ENCODE measurements around the gene GNAL. TPM values are rescaled to one million over a fixed set of nuclear protein-coding genes. Genes with fewer than 3 reads are reported as not detected.

Gene GNAL
- total RNA-seq, 1 experiment from 2014 or later: 24.0 TPM

GRCh38 chr18:11839556-11839955 lies 150.5 kb downstream of the GNAL start:
- no peaks in the 10 kb centered on the region for H3K9me3 Mint-ChIP-seq
- H3K4me1 Mint-ChIP-seq: peaks cover 8 to 12% of the 10 kb centered on the region in 2 experiments

More at GRCh38 chr18:11839556-11839955, 150.5 kb downstream of the GNAL start:
- Histone ChIP-seq H2BK12ac (ENCODE audit: insufficient read length, low read depth, low read length) (no peak overlapping the region), H3K4me1 (ENCODE audit: insufficient read depth, low read length) (no peaks in the 10 kb centered on the region; the same call in 1 of the 2 replicates), H2BK15ac (ENCODE audit: low read depth, low read length) (no peak overlapping the region), H3K4me2 (ENCODE audit: insufficient read depth, insufficient read length, low read length) (no peak overlapping the region), H3K9me3 (ENCODE audit: control insufficient read depth, low read depth, low read length) (no peaks in the 10 kb centered on the region), H3K79me2 (ENCODE audit: insufficient read depth, low read length) (no peaks in the 10 kb centered on the region), H3T11ph (ENCODE audit: low read length) (no peak overlapping the region), H4K20me1 (ENCODE audit: control insufficient read depth, insufficient read depth, insufficient read length) (no peaks in the 10 kb centered on the region), H2BK5ac (ENCODE audit: insufficient read length, low read length) (no peak overlapping the region), H2BK20ac (ENCODE audit: low read depth, low read length, poor library complexity, severe bottlenecking) (no peak overlapping the region), H2AK5ac (ENCODE audit: insufficient read length, low read length) (no peak overlapping the region), H3K23ac (ENCODE audit: insufficient read length, low read depth, low read length) (no peak overlapping the region), H3K4ac (ENCODE audit: low read depth, low read length) (no peak overlapping the region), H3K18ac (ENCODE audit: insufficient read length, low read depth, low read length) (no peak overlapping the region), H2AFZ (ENCODE audit: low read length) (no peak overlapping the region), H3K23me2 (ENCODE audit: insufficient read length, low read depth, low read length, poor library complexity, severe bottlenecking) (no peaks in the 10 kb centered on the region), H3K27me3 (ENCODE audit: insufficient read depth, low read length) (no peaks in the 10 kb centered on the region), H3K9ac (ENCODE audit: extremely low read depth, insufficient read length, low read length) (no peak overlapping the region), H3K14ac (ENCODE audit: insufficient read depth, low read length) (no peak overlapping the region), H4K91ac (ENCODE audit: insufficient read length, low read depth, low read length) (no peak overlapping the region), H3K79me1 (ENCODE audit: insufficient read depth, low read depth, low read length, poor library complexity, severe bottlenecking) (no peaks in the 10 kb centered on the region), H3K56ac (ENCODE audit: insufficient read length, low read depth, low read length) (no peak overlapping the region), H2BK120ac (ENCODE audit: low read depth, low read length, poor library complexity, severe bottlenecking) (no peak overlapping the region), H3K27ac (ENCODE audit: insufficient read length, low read depth, low read length) (no peak overlapping the region), H4K8ac (replicated peaks; ENCODE audit: insufficient read length, low read depth, low read length) (no peak overlapping the region), H4K5ac (ENCODE audit: insufficient read length, low read depth, low read length) (no peak overlapping the region)
- H3K27me3 Mint-ChIP-seq (ENCODE audit: low read depth): no peaks in the 10 kb centered on the region
- H3K4me3 Mint-ChIP-seq: no peak overlapping the region
- TF ChIP-seq, protein P1, sequence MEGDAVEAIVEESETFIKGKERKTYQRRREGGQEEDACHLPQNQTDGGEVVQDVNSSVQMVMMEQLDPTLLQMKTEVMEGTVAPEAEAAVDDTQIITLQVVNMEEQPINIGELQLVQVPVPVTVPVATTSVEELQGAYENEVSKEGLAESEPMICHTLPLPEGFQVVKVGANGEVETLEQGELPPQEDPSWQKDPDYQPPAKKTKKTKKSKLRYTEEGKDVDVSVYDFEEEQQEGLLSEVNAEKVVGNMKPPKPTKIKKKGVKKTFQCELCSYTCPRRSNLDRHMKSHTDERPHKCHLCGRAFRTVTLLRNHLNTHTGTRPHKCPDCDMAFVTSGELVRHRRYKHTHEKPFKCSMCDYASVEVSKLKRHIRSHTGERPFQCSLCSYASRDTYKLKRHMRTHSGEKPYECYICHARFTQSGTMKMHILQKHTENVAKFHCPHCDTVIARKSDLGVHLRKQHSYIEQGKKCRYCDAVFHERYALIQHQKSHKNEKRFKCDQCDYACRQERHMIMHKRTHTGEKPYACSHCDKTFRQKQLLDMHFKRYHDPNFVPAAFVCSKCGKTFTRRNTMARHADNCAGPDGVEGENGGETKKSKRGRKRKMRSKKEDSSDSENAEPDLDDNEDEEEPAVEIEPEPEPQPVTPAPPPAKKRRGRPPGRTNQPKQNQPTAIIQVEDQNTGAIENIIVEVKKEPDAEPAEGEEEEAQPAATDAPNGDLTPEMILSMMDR (conservative IDR thresholded peaks at IDR 0.05): no peak
- WGBS (ENCODE audit: extremely low coverage, insufficient read length, low lambda C conversion rate): no CpG with 5 or more reads among the region's 6 CpGs
- no peak overlapping the region for H3K27ac Mint-ChIP-seq
- no peaks in the 10 kb centered on the region for H3K36me3 Mint-ChIP-seq (ENCODE audit: insufficient read depth in 1 of 3, low read depth in 3 of 3)
- DNase-seq: no peak
